Keratinocyte (primary cell): ENCODE data around the gene XCR1. TPM values are rescaled to one million over a fixed set of nuclear protein-coding genes. Genes with fewer than 3 reads are reported as not detected.

ENCODE experiments used
- DNase-seq: peaks from one replicate; pipeline ENCODE4 v3.0.0-alpha.2; 2011; ENCODE audit warnings: low read depth, missing footprints, low spot score
- FAIRE-seq: peaks from 2 replicates; lab custom pipeline; 2011; peaks lifted over from hg19 to GRCh38; lab: Jason Lieb, UNC
- H2AFZ ChIP-seq: 2 replicates; pipeline ENCODE4 v1.6.0; 2012; ENCODE audit warnings: low read length, control low read depth, inconsistent platforms; ENCODE audit not compliant: control insufficient read depth
- H3K27ac ChIP-seq: 2 replicates; pipeline ENCODE4 v1.5.1; 2011; ENCODE audit warnings: low read length; ENCODE audit not compliant: control insufficient read depth, insufficient read depth
- H3K27me3 ChIP-seq: 3 replicates; pipeline ENCODE4 v1.6.0; 2011; ENCODE audit warnings: low read length; ENCODE audit not compliant: control insufficient read depth, insufficient read depth; ENCODE audit errors: extremely low read depth
- H3K36me3 ChIP-seq, 2 experiments: 2 replicates in 1 of 2; 3 replicates in 1 of 2; pipeline ENCODE4 v1.5.1; 2011; ENCODE audit warnings: low read length in 2 of 2, mild to moderate bottlenecking in 1 of 2; ENCODE audit not compliant: control insufficient read depth in 2 of 2, insufficient read depth in 2 of 2; ENCODE audit errors: extremely low read depth in 1 of 2
- H3K4me1 ChIP-seq: 3 replicates; pipeline ENCODE4 v1.5.1; 2011; ENCODE audit warnings: low read length; ENCODE audit not compliant: control insufficient read depth, insufficient read depth; ENCODE audit errors: extremely low read depth
- H3K4me2 ChIP-seq: 3 replicates; pipeline ENCODE4 v1.6.0; 2011; ENCODE audit warnings: low read depth, low read length; ENCODE audit not compliant: control insufficient read depth, insufficient read depth; ENCODE audit errors: extremely low read depth
- H3K4me3 ChIP-seq, 3 experiments: fragments of 200-600 bp in 1 of 3; sonication (generic) in 1 of 3; 2 replicates in 2 of 3; 3 replicates in 1 of 3; pipeline ENCODE4 v1.5.1; 2011 to 2016; ENCODE audit warnings: low read length in 3 of 3, mild to moderate bottlenecking in 3 of 3, control low read depth in 2 of 3, inconsistent platforms in 1 of 3, low read depth in 1 of 3, mixed read lengths in 1 of 3, mixed run types in 1 of 3, moderate library complexity in 1 of 3; ENCODE audit not compliant: control insufficient read depth in 2 of 3, insufficient read depth in 2 of 3; ENCODE audit errors: extremely low read depth in 1 of 3
- H3K79me2 ChIP-seq: 2 replicates; pipeline ENCODE4 v1.6.0; 2012; ENCODE audit warnings: low read length; ENCODE audit not compliant: control insufficient read depth, insufficient read depth
- H3K9ac ChIP-seq: 3 replicates; pipeline ENCODE4 v1.6.0; 2011; ENCODE audit warnings: low read length; ENCODE audit not compliant: control insufficient read depth, insufficient read depth; ENCODE audit errors: extremely low read depth
- H3K9me1 ChIP-seq: 3 replicates; pipeline ENCODE4 v1.6.0; 2011; ENCODE audit warnings: low read length; ENCODE audit not compliant: control insufficient read depth, insufficient read depth; ENCODE audit errors: extremely low read depth
- H3K9me3 ChIP-seq: 2 replicates; pipeline ENCODE4 v1.5.1; 2012; ENCODE audit warnings: low read depth, low read length; ENCODE audit not compliant: control insufficient read depth
- H4K20me1 ChIP-seq: 3 replicates; pipeline ENCODE4 v1.6.0; 2011; ENCODE audit warnings: low read length; ENCODE audit not compliant: control insufficient read depth, insufficient read depth; ENCODE audit errors: extremely low read depth
- EZH2 ChIP-seq: IDR thresholded peaks from one replicate; pipeline ENCODE4 v1.6.1; 2012; ENCODE audit warnings: inconsistent platforms, mild to moderate bottlenecking, low read length, moderate library complexity
- dilution Hi-C: fragments of 300-500 bp; cut with MboI; formaldehyde crosslinking; loops from one replicate; pipeline ENCODE4 v1.7.0; 2020; ENCODE audit warnings: low sequenced_read_pairs; ENCODE audit not compliant: extremely low pct_ligation_motif_present
- polyA plus RNA-seq, 5 experiments: library from polyadenylated mRNA; depleted of rRNA in 3 of 5; stranded (reverse) in 3 of 5; stranded (forward) in 1 of 5; unstranded in 1 of 5; fragments of >200 nt; gene quantifications; 1 replicate in 1 of 5; 2 replicates in 3 of 5; 3 replicates in 1 of 5; pipeline versions ENCODE4 v1.2.1 to v1.2.3, GENCODE V29; 2011 to 2012; ENCODE audit warnings: missing spikeins in 2 of 5, low read depth in 1 of 5, low replicate concordance in 1 of 5
- TF ChIP-seq, protein P1 (sequence below), 3 experiments: IDR thresholded peaks in 1 of 3; conservative IDR thresholded peaks in 1 of 3; optimal IDR thresholded peaks in 1 of 3; 2 replicates in 2 of 3; 3 replicates in 1 of 3; pipeline versions ENCODE3 to v1.5.1; 2011; ENCODE audit warnings: low read length in 3 of 3, mild to moderate bottlenecking in 3 of 3, moderate library complexity in 2 of 3, control low read depth in 1 of 3, inconsistent platforms in 1 of 3; ENCODE audit not compliant: insufficient read depth in 2 of 3; ENCODE audit errors: extremely low read depth in 1 of 3

Gene XCR1
- polyA plus RNA-seq, 1 donor (not counting 4 experiments of a cell fraction or from before 2014, with no cell fraction given), result 0.01 TPM

DNA sequence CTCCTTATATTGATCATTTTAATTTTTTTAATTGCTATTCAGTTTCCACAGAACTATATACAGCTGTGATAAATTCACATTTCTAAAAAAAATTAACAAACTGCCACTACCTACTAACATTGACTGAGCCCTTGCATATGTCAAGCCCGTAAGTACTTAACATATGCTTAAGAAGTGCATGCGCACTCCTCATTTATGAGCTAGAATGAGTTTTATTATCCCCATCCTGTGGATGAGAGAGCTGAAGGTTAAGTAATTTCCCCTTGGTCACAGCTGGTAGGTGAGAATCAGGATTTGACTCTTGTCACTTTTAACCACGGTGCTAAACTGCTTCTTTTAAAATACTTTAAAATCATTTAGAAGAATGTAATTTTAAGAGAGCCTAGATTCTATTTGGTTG lies 58.2 kb downstream of the XCR1 start:
- H2AFZ ChIP-seq, result no peak overlapping the region
- no peaks in the 10 kb centered on the region for H3K27me3 ChIP-seq
- H4K20me1 ChIP-seq, result no peaks in the 10 kb centered on the region
- no peak for TF ChIP-seq EZH2
- TF ChIP-seq, protein P1, sequence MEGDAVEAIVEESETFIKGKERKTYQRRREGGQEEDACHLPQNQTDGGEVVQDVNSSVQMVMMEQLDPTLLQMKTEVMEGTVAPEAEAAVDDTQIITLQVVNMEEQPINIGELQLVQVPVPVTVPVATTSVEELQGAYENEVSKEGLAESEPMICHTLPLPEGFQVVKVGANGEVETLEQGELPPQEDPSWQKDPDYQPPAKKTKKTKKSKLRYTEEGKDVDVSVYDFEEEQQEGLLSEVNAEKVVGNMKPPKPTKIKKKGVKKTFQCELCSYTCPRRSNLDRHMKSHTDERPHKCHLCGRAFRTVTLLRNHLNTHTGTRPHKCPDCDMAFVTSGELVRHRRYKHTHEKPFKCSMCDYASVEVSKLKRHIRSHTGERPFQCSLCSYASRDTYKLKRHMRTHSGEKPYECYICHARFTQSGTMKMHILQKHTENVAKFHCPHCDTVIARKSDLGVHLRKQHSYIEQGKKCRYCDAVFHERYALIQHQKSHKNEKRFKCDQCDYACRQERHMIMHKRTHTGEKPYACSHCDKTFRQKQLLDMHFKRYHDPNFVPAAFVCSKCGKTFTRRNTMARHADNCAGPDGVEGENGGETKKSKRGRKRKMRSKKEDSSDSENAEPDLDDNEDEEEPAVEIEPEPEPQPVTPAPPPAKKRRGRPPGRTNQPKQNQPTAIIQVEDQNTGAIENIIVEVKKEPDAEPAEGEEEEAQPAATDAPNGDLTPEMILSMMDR (optimal IDR thresholded peaks at IDR 0.05 in 1 of 3, IDR thresholded peaks at IDR 0.05 in 1 of 3, conservative IDR thresholded peaks at IDR 0.05 in 1 of 3; ENCODE audit: extremely low read depth in 1 of 3, insufficient read depth in 2 of 3, low read length in 3 of 3), result no peak
- H3K79me2 ChIP-seq, result no peaks in the 10 kb centered on the region
- peaks cover 6% of the 10 kb centered on the region for H3K4me1 ChIP-seq
- no peaks in the 10 kb centered on the region for H3K9me3 ChIP-seq
- no peaks in the 10 kb centered on the region for H3K9me1 ChIP-seq
- dilution Hi-C loops, result no loop called here
- no peak overlapping the region for H3K4me3 ChIP-seq
- DNase-seq (no peak), FAIRE-seq (no peak)
- peaks cover 7 to 40% of the 10 kb centered on the region in 2 experiments for H3K36me3 ChIP-seq
- H3K9ac ChIP-seq, result no peak overlapping the region
- no peak overlapping the region for H3K4me2 ChIP-seq
- H3K27ac ChIP-seq, result no peak overlapping the region

DNA sequence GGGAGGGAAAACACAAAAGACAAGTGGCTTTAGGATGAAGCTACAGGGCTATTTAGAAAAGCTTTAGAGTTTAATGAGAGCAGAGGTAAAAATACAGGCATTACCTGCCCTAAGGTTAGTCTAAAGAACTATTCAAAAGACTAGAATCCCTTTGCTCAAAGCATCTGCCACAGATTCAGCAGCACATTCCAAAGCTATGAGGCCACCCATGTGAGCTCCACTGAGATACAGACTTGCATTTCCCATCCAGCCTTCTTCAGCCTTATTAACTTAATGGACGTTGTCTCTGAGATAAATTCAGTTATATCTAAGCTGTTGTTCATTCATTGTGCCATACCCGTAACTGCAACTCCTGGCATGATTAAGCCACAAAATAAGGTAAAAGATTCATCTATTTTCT lies 58.6 kb downstream of the XCR1 start:
- Histone ChIP-seq H4K20me1 (no peaks in the 10 kb centered on the region), H3K36me3 (peaks cover 7 to 41% of the 10 kb centered on the region in 2 experiments), H3K4me3 (no peak overlapping the region), H3K27ac (no peak overlapping the region), H3K4me2 (no peak overlapping the region), H3K9ac (no peak overlapping the region), H3K79me2 (no peaks in the 10 kb centered on the region), H3K4me1 (peaks cover 6% of the 10 kb centered on the region), H2AFZ (no peak overlapping the region), H3K27me3 (no peaks in the 10 kb centered on the region), H3K9me1 (no peaks in the 10 kb centered on the region), H3K9me3 (no peaks in the 10 kb centered on the region)
- DNase-seq (no peak), FAIRE-seq (peak; percentile 26)
- dilution Hi-C loops, result no loop called here
- TF ChIP-seq, protein P1 (optimal IDR thresholded peaks at IDR 0.05 in 1 of 3, IDR thresholded peaks at IDR 0.05 in 1 of 3, conservative IDR thresholded peaks at IDR 0.05 in 1 of 3; ENCODE audit: extremely low read depth in 1 of 3, insufficient read depth in 2 of 3, low read length in 3 of 3), result no peak
- TF ChIP-seq EZH2, result no peak
